NCI-H128 (cell line): Measurements from ENCODE around the gene SZT2.
A peak's percentile ranks its signal among the peaks of the same experiment; 100 is the strongest.
"Not testable (repeated sequence)": the region's sequence is repeated elsewhere in the genome, so short reads cannot be mapped to it uniquely, and the experiment has no call there.

Experiments
- DNase-seq: peaks from one replicate; lab custom pipeline; 2025; ENCODE audit not compliant: unreplicated experiment; lab: John Stamatoyannopoulos, UW

Gene SZT2

GRCh38 chr1:43360616-43361015 is 29.1 kb upstream of the SZT2 start:
- DNase-seq: no peak

GRCh38 chr1:43363283-43363934 is 26.3 kb upstream of the SZT2 start:
- no peak for DNase-seq

GRCh38 chr1:43363935-43364525 is 25.7 kb upstream of the SZT2 start:
- DNase-seq: no peak

GRCh38 chr1:43365678-43366077 is 24.0 kb upstream of the SZT2 start:
- no peak for DNase-seq

GRCh38 chr1:43366179-43366578 is 23.5 kb upstream of the SZT2 start:
- no peak for DNase-seq

- no peak for DNase-seq
Observed at GRCh38 chr1:43366601-43367025, 23.1 kb upstream of the SZT2 start.

GRCh38 chr1:43367026-43367903 is 22.4 kb upstream of the SZT2 start:
- no peak for DNase-seq

GRCh38 chr1:43367904-43368645 is 21.6 kb upstream of the SZT2 start, which contains the start of gene ELOVL1:
ELOVL1 (minus strand) TSS chr1:43368011; CDS start chr1:43365609, 2,402 bp downstream.
- DNase-seq: peak; percentile 81

GRCh38 chr1:43368646-43369020 is 21.1 kb upstream of the SZT2 start:
- DNase-seq: no peak

GRCh38 chr1:43369779-43370178 is 19.9 kb upstream of the SZT2 start:
- DNase-seq: not testable (repeated sequence)

GRCh38 chr1:43370564-43370963 is 19.1 kb upstream of the SZT2 start:
- DNase-seq: no peak

- DNase-seq: no peak
Observed at GRCh38 chr1:43372172-43372571, 17.5 kb upstream of the SZT2 start.

- no peak for DNase-seq
Observed at GRCh38 chr1:43373066-43373940, 16.4 kb upstream of the SZT2 start.

- DNase-seq: no peak
Observed at GRCh38 chr1:43376723-43377235, 12.9 kb upstream of the SZT2 start.

- no peak for DNase-seq
Observed at GRCh38 chr1:43377831-43378230, 11.9 kb upstream of the SZT2 start.

- DNase-seq: no peak
Observed at GRCh38 chr1:43379476-43379875, 10.2 kb upstream of the SZT2 start.

- DNase-seq: no peak
Observed at GRCh38 chr1:43381612-43382011, 8.1 kb upstream of the SZT2 start.

- DNase-seq: peak; percentile 58
Observed at GRCh38 chr1:43382027-43382779, 7.5 kb upstream of the SZT2 start.

- DNase-seq: no peak
Observed at GRCh38 chr1:43383449-43383848, 6.2 kb upstream of the SZT2 start.
